Endothelial cell of umbilical vein (primary cell): ENCODE results near the gene RAB35. TPM values are rescaled to one million over a fixed set of nuclear protein-coding genes. Genes with fewer than 3 reads are reported as not detected.

ENCODE experiments used
- BruUV-seq: library from RNA; stranded (reverse); fragments of 400-500 nt; replicated peaks from 2 replicates; lab custom pipeline; 2021; lab: Mats Ljungman, UMichigan
- CTCF ChIA-PET: fragments of 300-600, 350-600 bp; sonication (Branson Sonifier 250); formaldehyde crosslinking; loops from one replicate; lab custom pipeline; 2021; ENCODE audit warnings: antibody characterized with exemption, inconsistent platforms; lab: Charles Lee
- POLR2A ChIA-PET: fragments of 300-600, 350-600 bp; sonication (Branson Sonifier 250); formaldehyde crosslinking; loops from one replicate; lab custom pipeline; 2021; ENCODE audit warnings: antibody characterized with exemption, inconsistent platforms; lab: Charles Lee
- DNase-seq: peaks from one replicate; pipeline ENCODE4 v3.0.0-alpha.2; 2011; ENCODE audit warnings: low read depth, low spot score
- FAIRE-seq: peaks from 2 replicates; lab custom pipeline; 2011; peaks lifted over from hg19 to GRCh38; lab: Jason Lieb, UNC
- H2AFZ ChIP-seq: 2 replicates; pipeline ENCODE4 v1.6.0; 2012; ENCODE audit warnings: low read depth, low read length, control low read depth, inconsistent platforms
- H3K27ac ChIP-seq: 2 replicates; pipeline ENCODE4 v1.5.1; 2011; ENCODE audit warnings: low read depth, mild to moderate bottlenecking, control low read depth, low read length, moderate library complexity; ENCODE audit not compliant: insufficient read depth
- H3K27me3 ChIP-seq, 2 experiments: 2 replicates each; pipeline versions ENCODE4 v1.6.0 to v1.6.1; 2011; ENCODE audit warnings: low read length in 2 of 2, mixed read lengths in 1 of 2; ENCODE audit not compliant: control insufficient read depth in 2 of 2, insufficient read depth in 2 of 2
- H3K36me3 ChIP-seq, 2 experiments: 2 replicates in 1 of 2; 3 replicates in 1 of 2; pipeline ENCODE4 v1.5.1; 2011; ENCODE audit warnings: low read length in 2 of 2, mild to moderate bottlenecking in 1 of 2, moderate library complexity in 1 of 2; ENCODE audit not compliant: control insufficient read depth in 2 of 2, insufficient read depth in 2 of 2; ENCODE audit errors: extremely low read depth in 1 of 2
- H3K4me1 ChIP-seq: 3 replicates; pipeline ENCODE4 v1.5.1; 2011; ENCODE audit warnings: mild to moderate bottlenecking, low read length; ENCODE audit not compliant: control insufficient read depth, insufficient read depth; ENCODE audit errors: extremely low read depth
- H3K4me2 ChIP-seq: 2 replicates; pipeline ENCODE4 v1.6.1; 2011; ENCODE audit warnings: low read length, control low read depth, mixed read lengths; ENCODE audit not compliant: insufficient read depth
- H3K4me3 ChIP-seq, 3 experiments: fragments of 200-600 bp in 1 of 3; sonication (generic), shearing (Covaris generic) in 1 of 3; replicated peaks in 1 of 3; 2 replicates each; pipeline ENCODE4 v1.5.1; 2011 to 2016; ENCODE audit warnings: control low read depth in 3 of 3, low read length in 3 of 3, mild to moderate bottlenecking in 2 of 3, inconsistent platforms in 1 of 3, low read depth in 1 of 3, moderate library complexity in 1 of 3; ENCODE audit not compliant: insufficient read depth in 1 of 3
- H3K79me2 ChIP-seq: 2 replicates; pipeline ENCODE4 v1.6.0; 2012; ENCODE audit warnings: low read length, inconsistent platforms; ENCODE audit not compliant: control insufficient read depth, insufficient read depth
- H3K9ac ChIP-seq: replicated peaks from 2 replicates; pipeline ENCODE3; 2011; ENCODE audit warnings: low read length, control low read depth; ENCODE audit not compliant: insufficient read depth; ENCODE audit errors: extremely low read depth
- H3K9me1 ChIP-seq: replicated peaks from 3 replicates; pipeline ENCODE4 v1.6.0; 2011; ENCODE audit warnings: mild to moderate bottlenecking, low read length; ENCODE audit not compliant: control insufficient read depth, insufficient read depth; ENCODE audit errors: extremely low read depth
- H3K9me3 ChIP-seq: replicated peaks from 2 replicates; pipeline ENCODE4 v1.5.1; 2012; ENCODE audit warnings: low read length, inconsistent platforms; ENCODE audit not compliant: control insufficient read depth, insufficient read depth
- H4K20me1 ChIP-seq: replicated peaks from 2 replicates; pipeline ENCODE3; 2011; ENCODE audit warnings: mild to moderate bottlenecking, low read length; ENCODE audit not compliant: control insufficient read depth, insufficient read depth; ENCODE audit errors: extremely low read depth
- EZH2 ChIP-seq: IDR thresholded peaks from 2 replicates; pipeline ENCODE4 v1.6.1; 2012; ENCODE audit warnings: borderline replicate concordance, low read depth, mild to moderate bottlenecking, moderate library complexity, low read length, inconsistent platforms; ENCODE audit not compliant: severe bottlenecking
- FOS ChIP-seq: IDR thresholded peaks from 2 replicates; pipeline ENCODE4 v1.6.1; 2011; ENCODE audit warnings: mild to moderate bottlenecking, low read length, moderate library complexity, borderline replicate concordance; ENCODE audit not compliant: insufficient read depth
- GATA2 ChIP-seq: IDR thresholded peaks from 2 replicates; pipeline ENCODE4 v1.7.0; 2011; ENCODE audit warnings: low read depth, mild to moderate bottlenecking, moderate library complexity, mixed read lengths, low read length; ENCODE audit not compliant: insufficient read length, insufficient read depth
- MYC ChIP-seq: IDR thresholded peaks from one replicate; pipeline ENCODE4 v1.6.1; 2011; ENCODE audit warnings: mild to moderate bottlenecking, low read depth, low read length
- POLR2A ChIP-seq: IDR thresholded peaks from 2 replicates; pipeline ENCODE4 v1.6.1; 2012; ENCODE audit warnings: low read depth, mild to moderate bottlenecking, control low read depth, low read length
- POLR2AphosphoS5 ChIP-seq: IDR thresholded peaks from 2 replicates; pipeline ENCODE4 v1.6.1; 2012; ENCODE audit warnings: low read depth, mild to moderate bottlenecking, control low read depth, low read length, moderate library complexity; ENCODE audit not compliant: insufficient read depth
- dilution Hi-C: fragments of 300-500 bp; cut with MboI; formaldehyde crosslinking; loops from one replicate; pipeline ENCODE4 v1.15.0; 2019; ENCODE audit warnings: low sequenced_read_pairs; ENCODE audit not compliant: extremely low pct_ligation_motif_present
- intact Hi-C: fragments of 100-400 bp; cut with micrococcal nuclease; formaldehyde crosslinking; loops from one replicate; pipeline ENCODE4 v1.10.0; 2022
- polyA plus RNA-seq, 4 experiments: library from polyadenylated mRNA; depleted of rRNA in 3 of 4; stranded (reverse) in 3 of 4; unstranded in 1 of 4; fragments of >200 nt; gene quantifications; 2 replicates each; pipeline versions ENCODE4 v1.2.1 to v1.2.3, GENCODE V29; 2011 to 2012; ENCODE audit warnings: missing spikeins in 1 of 4
- total RNA-seq: library from RNA; stranded (reverse); gene quantifications from 2 replicates; pipeline ENCODE4 v1.2.3, GENCODE V29; 2021
- TF ChIP-seq, protein P1 (sequence below), 2 donors: IDR thresholded peaks; 1 replicate in 1 of 2; 2 replicates in 1 of 2; pipeline ENCODE4 v1.5.1; 2011; ENCODE audit warnings: low read length in 2 of 2, mild to moderate bottlenecking in 2 of 2, moderate library complexity in 2 of 2, control low read depth in 1 of 2, inconsistent platforms in 1 of 2, low read depth in 1 of 2; ENCODE audit not compliant: insufficient read depth in 1 of 2; ENCODE audit errors: extremely low read depth in 1 of 2

RAB35 gene
- total and polyA plus RNA-seq, 2 donors (not counting 3 experiments of a cell fraction or from before 2014, with no cell fraction given), result 70.5 to 80.3 TPM

DNA sequence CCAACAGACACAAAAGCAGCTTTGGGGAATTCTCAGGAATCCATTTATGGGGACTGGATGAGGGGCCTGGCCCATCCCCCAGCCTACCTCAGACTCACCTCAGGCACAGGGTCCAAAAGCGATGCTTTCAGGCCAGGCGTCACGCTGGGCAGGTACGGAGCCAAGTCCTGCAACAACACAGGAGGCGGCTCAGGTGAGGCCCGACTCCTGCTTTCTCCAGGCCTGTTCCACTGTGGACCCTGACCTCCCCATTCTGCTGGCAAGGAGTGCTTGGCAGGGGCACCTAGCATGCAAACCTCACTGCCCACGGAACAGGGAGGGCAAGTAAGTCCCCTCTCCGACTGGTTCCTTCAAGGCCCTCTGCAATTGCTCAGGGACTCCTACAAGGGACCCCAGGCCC is 28.6 kb upstream of the RAB35 start:
- DNase-seq (no peak), FAIRE-seq (no peak)
- intact Hi-C loops (no loop called here), dilution Hi-C loops (no loop called here)
- Histone ChIP-seq H3K9me1 (no peaks in the 10 kb centered on the region), H3K79me2 (no peaks in the 10 kb centered on the region), H4K20me1 (no peaks in the 10 kb centered on the region), H3K4me3 (no peak overlapping the region), H3K4me2 (no peak overlapping the region), H3K9me3 (no peaks in the 10 kb centered on the region), H3K27ac (no peak overlapping the region), H3K36me3 (peaks cover 23 to 65% of the 10 kb centered on the region in 2 experiments), H3K27me3 (no peaks in the 10 kb centered on the region), H3K9ac (no peak overlapping the region), H2AFZ (no peak overlapping the region), H3K4me1 (no peaks in the 10 kb centered on the region)
- ChIA-PET POLR2A (no interaction called here), CTCF (no interaction called here)
- no TSS peak for BruUV-seq
- no peak for TF ChIP-seq POLR2A
- TF ChIP-seq, protein P1, sequence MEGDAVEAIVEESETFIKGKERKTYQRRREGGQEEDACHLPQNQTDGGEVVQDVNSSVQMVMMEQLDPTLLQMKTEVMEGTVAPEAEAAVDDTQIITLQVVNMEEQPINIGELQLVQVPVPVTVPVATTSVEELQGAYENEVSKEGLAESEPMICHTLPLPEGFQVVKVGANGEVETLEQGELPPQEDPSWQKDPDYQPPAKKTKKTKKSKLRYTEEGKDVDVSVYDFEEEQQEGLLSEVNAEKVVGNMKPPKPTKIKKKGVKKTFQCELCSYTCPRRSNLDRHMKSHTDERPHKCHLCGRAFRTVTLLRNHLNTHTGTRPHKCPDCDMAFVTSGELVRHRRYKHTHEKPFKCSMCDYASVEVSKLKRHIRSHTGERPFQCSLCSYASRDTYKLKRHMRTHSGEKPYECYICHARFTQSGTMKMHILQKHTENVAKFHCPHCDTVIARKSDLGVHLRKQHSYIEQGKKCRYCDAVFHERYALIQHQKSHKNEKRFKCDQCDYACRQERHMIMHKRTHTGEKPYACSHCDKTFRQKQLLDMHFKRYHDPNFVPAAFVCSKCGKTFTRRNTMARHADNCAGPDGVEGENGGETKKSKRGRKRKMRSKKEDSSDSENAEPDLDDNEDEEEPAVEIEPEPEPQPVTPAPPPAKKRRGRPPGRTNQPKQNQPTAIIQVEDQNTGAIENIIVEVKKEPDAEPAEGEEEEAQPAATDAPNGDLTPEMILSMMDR (IDR thresholded peaks at IDR 0.05; ENCODE audit: extremely low read depth in 1 of 2, insufficient read depth in 1 of 2, low read depth in 1 of 2, low read length in 2 of 2), result no peak
- no peak for TF ChIP-seq FOS
- no peak for TF ChIP-seq MYC
- TF ChIP-seq GATA2, result no peak
- TF ChIP-seq POLR2AphosphoS5, result no peak
- TF ChIP-seq EZH2, result no peak
